ENCODE data around the gene CASZ1. TPM values are rescaled to one million over a fixed set of nuclear protein-coding genes. Genes with fewer than 3 reads are reported as not detected.

The CASZ1 gene
- total and polyA plus RNA-seq, 4 experiments from 2014 or later = 0.13 to 8.8 (median 4.7) TPM

DNA sequence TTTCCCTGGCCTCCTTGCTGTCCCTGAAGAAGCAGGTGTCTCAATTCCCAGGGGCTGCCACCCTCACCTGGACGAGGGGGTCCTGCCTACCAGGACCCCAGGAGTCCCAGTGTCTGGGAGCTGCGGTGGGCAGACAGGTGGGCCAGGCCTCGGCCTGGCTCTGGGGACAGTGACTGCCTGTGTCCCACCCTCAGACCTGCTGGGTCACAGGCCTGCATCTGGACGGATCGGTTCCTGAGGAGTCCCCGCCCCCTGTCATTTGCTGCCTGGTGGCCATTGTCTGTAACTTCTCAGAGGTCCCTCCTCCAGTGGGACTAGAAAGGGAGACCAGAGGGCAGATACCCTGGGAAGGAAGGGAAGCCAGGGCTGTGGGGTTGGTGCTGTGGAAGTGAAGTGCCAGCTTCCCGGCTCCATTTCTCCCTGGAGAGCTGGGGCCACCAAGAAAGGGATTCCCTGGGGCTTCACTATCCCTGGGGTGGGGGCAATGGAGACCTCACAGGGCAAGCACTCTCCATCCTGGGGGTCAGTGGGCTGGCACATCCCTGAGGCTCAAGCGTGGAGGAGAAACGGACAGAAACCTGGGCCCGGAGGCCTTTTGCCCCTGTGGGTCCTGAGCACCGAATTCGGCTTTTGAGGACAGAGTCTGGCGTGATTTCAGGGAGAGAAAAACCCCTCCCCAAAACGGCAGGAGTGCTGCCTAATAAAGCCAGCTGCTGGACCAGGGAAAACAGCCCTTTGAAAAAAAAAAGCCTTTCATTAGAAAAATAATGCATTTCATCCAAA is 164.4 kb downstream of the CASZ1 start:
- no peak overlapping the region for H3K4me3 ChIP-seq (ENCODE audit: low read length in 2 of 2)
- H3K27me3 Mint-ChIP-seq = no peaks in the 10 kb centered on the region
- ChIA-PET CTCF (ENCODE audit: partially characterized antibody) (no interaction called here), POLR2A (ENCODE audit: partially characterized antibody) (no interaction called here)
- H3K36me3 ChIP-seq (ENCODE audit: insufficient read depth, low read length) = no peaks in the 10 kb centered on the region
- peaks cover 6 to 10% of the 10 kb centered on the region in 2 donors for H3K36me3 Mint-ChIP-seq
- no peak overlapping the region for H3K27ac Mint-ChIP-seq
- H3K27ac ChIP-seq (ENCODE audit: low read depth, low read length) = no peak overlapping the region
- H3K27me3 ChIP-seq (ENCODE audit: insufficient read depth, low read length) = no peaks in the 10 kb centered on the region
- no peak overlapping the region for H3K4me3 Mint-ChIP-seq
- intact Hi-C loops (cut with micrococcal nuclease) = no loop called here
- no peaks in the 10 kb centered on the region for H3K4me1 ChIP-seq (ENCODE audit: insufficient read depth, low read length)
- no peaks in the 10 kb centered on the region for H3K9me3 Mint-ChIP-seq
- H3K4me1 Mint-ChIP-seq = peaks cover 0 to under 1% (median 0%) of the 10 kb centered on the region in 4 donors
- DNase-seq = no peak
- no peaks in the 10 kb centered on the region for H3K9me3 ChIP-seq (ENCODE audit: control insufficient read depth in 1 of 2, low read length in 2 of 2)

DNA sequence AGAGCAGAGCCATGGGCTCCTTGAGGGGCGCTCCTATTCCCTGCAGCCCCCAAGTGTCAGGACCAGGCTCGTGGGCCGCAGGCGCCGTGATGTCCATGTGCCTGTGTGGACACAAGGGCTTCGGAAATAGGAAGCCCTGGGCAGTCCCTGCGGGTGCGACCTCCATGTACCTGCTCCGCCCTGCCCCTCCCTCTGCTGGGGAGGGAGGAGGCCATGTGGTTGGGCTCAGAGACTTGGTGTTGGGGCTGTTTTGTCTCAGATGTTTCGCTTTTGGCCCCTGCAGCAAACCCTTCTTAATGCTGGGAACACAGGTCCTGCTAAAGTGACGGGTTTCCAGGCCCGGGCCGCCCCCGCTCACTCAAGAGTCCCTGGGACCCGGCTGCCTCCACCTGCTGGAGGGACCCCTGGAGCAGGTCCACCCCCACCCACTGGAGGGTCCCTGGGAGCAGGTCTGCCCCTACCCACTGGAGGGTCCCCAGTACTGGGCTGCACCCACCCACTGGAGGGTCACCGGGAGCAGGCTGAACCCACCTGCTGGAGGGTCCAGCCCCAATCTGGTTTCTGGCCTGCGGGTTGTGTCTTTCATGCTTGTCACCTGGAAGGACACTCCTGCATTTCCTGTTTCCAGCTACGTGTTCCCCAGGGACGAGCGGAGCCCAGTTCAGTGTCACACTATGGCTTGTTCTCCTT is 165.2 kb downstream of the CASZ1 start:
- H3K27ac Mint-ChIP-seq = no peak overlapping the region
- DNase-seq = no peak
- no peaks in the 10 kb centered on the region for H3K9me3 ChIP-seq (ENCODE audit: control insufficient read depth in 1 of 2, low read length in 2 of 2)
- peaks cover 6 to 16% of the 10 kb centered on the region in 2 donors for H3K36me3 Mint-ChIP-seq
- intact Hi-C loops (cut with micrococcal nuclease) = no loop called here
- ChIA-PET CTCF (ENCODE audit: partially characterized antibody) (no interaction called here), POLR2A (ENCODE audit: partially characterized antibody) (no interaction called here)
- no peak overlapping the region for H3K4me3 Mint-ChIP-seq
- no peak overlapping the region for H3K27ac ChIP-seq (ENCODE audit: low read depth, low read length)
- H3K27me3 Mint-ChIP-seq = no peaks in the 10 kb centered on the region
- H3K4me1 Mint-ChIP-seq = no peaks in the 10 kb centered on the region
- no peak overlapping the region for H3K4me3 ChIP-seq (ENCODE audit: low read length in 2 of 2)
- no peaks in the 10 kb centered on the region for H3K36me3 ChIP-seq (ENCODE audit: insufficient read depth, low read length)
- H3K9me3 Mint-ChIP-seq = no peaks in the 10 kb centered on the region
- H3K27me3 ChIP-seq (ENCODE audit: insufficient read depth, low read length) = no peaks in the 10 kb centered on the region
- no peaks in the 10 kb centered on the region for H3K4me1 ChIP-seq (ENCODE audit: insufficient read depth, low read length)

DNA sequence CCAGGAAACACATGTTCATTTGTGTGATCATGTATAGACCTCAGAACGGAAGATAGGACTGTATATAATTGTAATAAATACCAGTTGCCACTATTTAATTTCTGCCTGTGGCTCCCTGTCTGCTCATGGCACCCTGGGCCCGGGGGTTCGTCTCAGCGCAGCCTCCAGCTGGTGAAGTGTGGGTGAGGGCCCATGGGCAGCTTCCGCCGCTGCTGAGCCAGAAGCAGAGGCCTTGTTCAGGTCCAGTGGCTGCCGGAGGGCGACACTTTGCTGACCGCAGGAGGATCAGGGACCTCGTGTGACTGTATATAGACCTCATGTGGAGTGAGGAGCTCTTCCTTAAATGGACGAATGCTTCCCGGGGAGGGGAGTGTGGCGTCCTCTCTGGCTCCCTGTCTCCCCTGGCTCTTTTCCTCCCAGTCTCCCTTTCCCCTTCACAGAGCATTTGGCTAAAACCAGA is 165.8 kb downstream of the CASZ1 start:
- Histone ChIP-seq H3K27me3 (ENCODE audit: insufficient read depth, low read length) (no peaks in the 10 kb centered on the region), H3K9me3 (ENCODE audit: control insufficient read depth in 1 of 2, low read length in 2 of 2) (no peaks in the 10 kb centered on the region), H3K4me3 (ENCODE audit: low read length in 2 of 2) (no peak overlapping the region), H3K27ac (ENCODE audit: low read depth, low read length) (no peak overlapping the region), H3K4me1 (ENCODE audit: insufficient read depth, low read length) (no peaks in the 10 kb centered on the region), H3K36me3 (ENCODE audit: insufficient read depth, low read length) (no peaks in the 10 kb centered on the region)
- CTCF ChIA-PET (ENCODE audit: partially characterized antibody) = no interaction called here
- Mint-ChIP-seq H3K36me3 (peaks cover 6 to 16% of the 10 kb centered on the region in 2 donors), H3K27me3 (no peaks in the 10 kb centered on the region), H3K27ac (no peak overlapping the region), H3K9me3 (no peaks in the 10 kb centered on the region), H3K4me1 (no peaks in the 10 kb centered on the region), H3K4me3 (no peak overlapping the region)
- intact Hi-C loops (cut with micrococcal nuclease) = no loop called here
- DNase-seq = no peak
- POLR2A ChIA-PET (ENCODE audit: partially characterized antibody) = no interaction called here

DNA sequence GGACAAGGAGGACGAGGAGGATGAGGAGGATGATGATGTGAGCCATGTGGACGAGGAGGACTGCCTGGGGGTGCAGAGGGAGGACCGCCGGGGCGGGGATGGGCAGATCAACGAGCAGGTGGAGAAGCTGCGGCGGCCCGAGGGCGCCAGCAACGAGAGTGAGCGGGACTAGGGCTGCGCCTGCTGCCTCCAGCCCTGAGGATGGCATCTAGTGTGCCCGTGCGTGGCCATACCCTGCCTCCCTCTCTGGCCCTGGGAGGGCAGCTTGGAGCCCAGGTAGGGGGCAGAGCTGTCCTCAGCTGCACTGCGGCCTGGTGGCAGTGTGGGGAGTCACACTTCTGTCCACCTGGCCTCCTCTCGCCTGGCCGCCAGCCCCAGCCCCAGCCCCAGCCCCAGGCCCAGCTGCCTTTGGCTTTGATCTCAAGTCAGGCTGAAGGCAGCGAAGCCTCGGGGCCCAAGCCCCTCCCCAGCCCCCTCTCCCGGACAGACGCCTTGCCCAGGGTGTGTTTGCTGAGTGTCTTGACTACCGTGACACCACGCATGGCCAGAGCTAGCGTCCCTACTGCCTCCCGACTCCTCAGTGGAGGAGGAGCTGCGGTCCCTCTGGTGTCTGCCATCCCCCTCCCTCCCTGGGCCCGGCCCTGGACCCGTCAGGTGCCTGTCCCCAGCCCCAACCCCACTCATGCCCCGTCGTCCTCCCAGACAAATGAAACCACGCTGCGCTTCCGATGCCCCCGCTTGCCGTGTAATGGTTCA is 166.5 kb downstream of the CASZ1 start:
- no peaks in the 10 kb centered on the region for H3K27me3 ChIP-seq (ENCODE audit: insufficient read depth, low read length)
- no peaks in the 10 kb centered on the region for H3K9me3 Mint-ChIP-seq
- peaks cover 6 to 17% of the 10 kb centered on the region in 2 donors for H3K36me3 Mint-ChIP-seq
- no peaks in the 10 kb centered on the region for H3K36me3 ChIP-seq (ENCODE audit: insufficient read depth, low read length)
- H3K4me3 ChIP-seq (ENCODE audit: low read length in 2 of 2) = no peak overlapping the region
- POLR2A ChIA-PET (ENCODE audit: partially characterized antibody) = no interaction called here
- no peaks in the 10 kb centered on the region for H3K9me3 ChIP-seq (ENCODE audit: control insufficient read depth in 1 of 2, low read length in 2 of 2)
- H3K4me1 Mint-ChIP-seq = no peaks in the 10 kb centered on the region
- no peak overlapping the region for H3K27ac Mint-ChIP-seq
- H3K4me3 Mint-ChIP-seq = no peak overlapping the region
- intact Hi-C loops (cut with micrococcal nuclease) = no loop called here
- CTCF ChIA-PET (ENCODE audit: partially characterized antibody) = no interaction called here
- no peaks in the 10 kb centered on the region for H3K27me3 Mint-ChIP-seq
- H3K4me1 ChIP-seq (ENCODE audit: insufficient read depth, low read length) = no peaks in the 10 kb centered on the region
- no peak for DNase-seq
- H3K27ac ChIP-seq (ENCODE audit: low read depth, low read length) = no peak overlapping the region

DNA sequence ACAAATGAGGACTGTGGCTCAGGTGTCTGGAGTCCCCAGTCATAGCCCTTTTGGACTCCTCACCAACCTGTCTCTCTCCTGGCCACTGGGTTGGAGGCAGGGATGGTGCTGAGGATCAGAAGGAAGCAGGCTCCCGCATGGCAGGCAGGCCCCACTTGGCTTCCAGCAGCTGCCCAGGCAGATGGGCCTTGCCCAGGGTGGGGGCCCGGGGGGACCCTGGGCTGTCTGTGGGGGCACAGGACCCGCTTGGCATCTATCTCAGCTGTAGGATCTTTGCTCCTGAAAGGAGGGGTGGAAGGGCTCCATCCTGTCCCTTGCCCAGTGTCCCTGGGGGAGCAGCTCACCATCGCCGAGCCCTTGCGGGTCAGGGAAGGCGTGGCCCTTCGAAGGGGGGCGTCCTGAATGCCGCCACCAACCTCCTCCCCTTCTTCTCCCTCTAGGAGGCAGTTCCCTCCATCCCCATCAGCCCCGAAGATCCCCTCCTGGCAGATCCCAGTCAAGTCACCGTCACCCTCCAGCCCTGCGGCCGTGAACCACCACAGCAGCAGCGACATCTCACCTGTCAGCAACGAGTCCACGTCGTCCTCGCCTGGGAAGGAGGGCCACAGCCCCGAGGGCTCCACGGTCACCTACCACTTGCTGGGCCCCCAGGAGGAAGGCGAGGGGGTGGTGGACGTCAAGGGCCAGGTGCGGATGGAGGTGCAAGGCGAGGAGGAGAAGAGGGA is 167.2 kb downstream of the CASZ1 start:
- Mint-ChIP-seq H3K27me3 (no peaks in the 10 kb centered on the region), H3K9me3 (no peaks in the 10 kb centered on the region), H3K4me1 (no peaks in the 10 kb centered on the region), H3K4me3 (no peak overlapping the region), H3K27ac (no peak overlapping the region), H3K36me3 (peaks cover 10 to 21% of the 10 kb centered on the region in 2 donors)
- ChIA-PET POLR2A (ENCODE audit: partially characterized antibody) (no interaction called here), CTCF (ENCODE audit: partially characterized antibody) (no interaction called here)
- no peaks in the 10 kb centered on the region for H3K36me3 ChIP-seq (ENCODE audit: insufficient read depth, low read length)
- no peaks in the 10 kb centered on the region for H3K9me3 ChIP-seq (ENCODE audit: control insufficient read depth in 1 of 2, low read length in 2 of 2)
- no peaks in the 10 kb centered on the region for H3K27me3 ChIP-seq (ENCODE audit: insufficient read depth, low read length)
- DNase-seq = no peak
- H3K27ac ChIP-seq (ENCODE audit: low read depth, low read length) = no peak overlapping the region
- no peaks in the 10 kb centered on the region for H3K4me1 ChIP-seq (ENCODE audit: insufficient read depth, low read length)
- intact Hi-C loops (cut with micrococcal nuclease) = no loop called here
- H3K4me3 ChIP-seq (ENCODE audit: low read length in 2 of 2) = no peak overlapping the region

DNA sequence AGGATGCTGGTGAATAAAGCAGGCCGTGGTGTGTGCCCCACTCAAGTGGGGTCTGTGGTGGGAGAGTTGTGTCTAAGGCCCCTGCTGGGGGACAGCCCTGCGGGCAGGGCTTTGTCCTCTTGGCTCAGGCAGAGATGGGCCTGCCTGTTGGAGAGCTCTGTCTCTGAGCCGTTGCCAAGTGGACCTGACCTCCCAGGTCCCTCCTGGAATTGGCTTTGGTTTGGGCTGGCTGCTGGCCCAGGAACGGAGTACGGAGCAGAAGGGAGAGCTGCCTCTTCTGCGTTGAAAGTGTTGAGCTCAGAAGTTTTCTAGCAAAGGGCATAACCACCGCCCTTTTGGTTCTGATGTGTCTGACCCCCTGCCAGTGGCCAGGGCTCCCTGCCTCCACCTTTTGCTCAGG is 167.8 kb downstream of the CASZ1 start:
- no peak overlapping the region for H3K27ac ChIP-seq (ENCODE audit: low read depth, low read length)
- no peaks in the 10 kb centered on the region for H3K4me1 ChIP-seq (ENCODE audit: insufficient read depth, low read length)
- no peaks in the 10 kb centered on the region for H3K27me3 Mint-ChIP-seq
- no peaks in the 10 kb centered on the region for H3K4me1 Mint-ChIP-seq
- POLR2A ChIA-PET (ENCODE audit: partially characterized antibody) = no interaction called here
- peak overlapping the region in 1 of 7 donors; percentile 79 for H3K27ac Mint-ChIP-seq
- peaks cover 14 to 25% of the 10 kb centered on the region in 2 donors for H3K36me3 Mint-ChIP-seq
- H3K9me3 Mint-ChIP-seq = no peaks in the 10 kb centered on the region
- no peak overlapping the region for H3K4me3 Mint-ChIP-seq
- peaks cover 1% of the 10 kb centered on the region for H3K36me3 ChIP-seq (ENCODE audit: insufficient read depth, low read length)
- CTCF ChIA-PET (ENCODE audit: partially characterized antibody) = no interaction called here
- no peaks in the 10 kb centered on the region for H3K9me3 ChIP-seq (ENCODE audit: control insufficient read depth in 1 of 2, low read length in 2 of 2)
- intact Hi-C loops (cut with micrococcal nuclease) = no loop called here
- H3K27me3 ChIP-seq (ENCODE audit: insufficient read depth, low read length) = no peaks in the 10 kb centered on the region
- no peak for DNase-seq
- no peak overlapping the region for H3K4me3 ChIP-seq (ENCODE audit: low read length in 2 of 2)
